ENCODE results near the gene THEMIS.

The THEMIS gene

GRCh38 chr6:127941228-127941627 lies 40.4 kb upstream of the THEMIS start:
- H3K4me2 ChIP-seq (ENCODE audit: low read length): no peak overlapping the region
- no peaks in the 10 kb centered on the region for H3K27me3 ChIP-seq (ENCODE audit: low read depth, low read length)
- no peak overlapping the region for H2AFZ ChIP-seq (ENCODE audit: low read depth, low read length)
- TF ChIP-seq EZH2phosphoT487 (IDR thresholded peaks at IDR 0.05; ENCODE audit: low read depth) (no peak), CTCF (IDR thresholded peaks at IDR 0.05; ENCODE audit: low read depth, low read length) (no peak)
- no peaks in the 10 kb centered on the region for H4K20me1 ChIP-seq (ENCODE audit: insufficient read depth, low read length)
- H3K27ac ChIP-seq (ENCODE audit: low read length): no peak overlapping the region
- H3K9me3 ChIP-seq (ENCODE audit: insufficient read depth, low read length): no peaks in the 10 kb centered on the region
- H3K36me3 ChIP-seq (replicated peaks; ENCODE audit: low read depth, low read length): no peaks in the 10 kb centered on the region
- H3K9ac ChIP-seq (ENCODE audit: low read length): no peak overlapping the region
- H3K79me2 ChIP-seq (ENCODE audit: low read length): no peaks in the 10 kb centered on the region
- no peaks in the 10 kb centered on the region; the same call in 1 of the 2 replicates for H3K4me1 ChIP-seq (ENCODE audit: low read length)
- H3K4me3 ChIP-seq (ENCODE audit: low read length): no peak overlapping the region

- Histone ChIP-seq H3K4me3 (ENCODE audit: low read length) (no peak overlapping the region), H3K4me1 (ENCODE audit: low read length) (no peaks in the 10 kb centered on the region; the same call in 1 of the 2 replicates), H3K27ac (ENCODE audit: low read length) (no peak overlapping the region), H3K9ac (ENCODE audit: low read length) (no peak overlapping the region), H3K27me3 (ENCODE audit: low read depth, low read length) (no peaks in the 10 kb centered on the region), H4K20me1 (ENCODE audit: insufficient read depth, low read length) (no peaks in the 10 kb centered on the region), H3K9me3 (ENCODE audit: insufficient read depth, low read length) (no peaks in the 10 kb centered on the region), H3K36me3 (replicated peaks; ENCODE audit: low read depth, low read length) (no peaks in the 10 kb centered on the region), H2AFZ (ENCODE audit: low read depth, low read length) (no peak overlapping the region), H3K4me2 (ENCODE audit: low read length) (no peak overlapping the region), H3K79me2 (ENCODE audit: low read length) (no peaks in the 10 kb centered on the region)
- TF ChIP-seq CTCF (IDR thresholded peaks at IDR 0.05; ENCODE audit: low read depth, low read length) (no peak), EZH2phosphoT487 (IDR thresholded peaks at IDR 0.05; ENCODE audit: low read depth) (no peak)
Measured at GRCh38 chr6:127939442-127940066, 38.7 kb upstream of the THEMIS start.

GRCh38 chr6:127938701-127939100 lies 37.8 kb upstream of the THEMIS start:
- TF ChIP-seq CTCF (IDR thresholded peaks at IDR 0.05; ENCODE audit: low read depth, low read length) (no peak), EZH2phosphoT487 (IDR thresholded peaks at IDR 0.05; ENCODE audit: low read depth) (no peak)
- H3K27ac ChIP-seq (ENCODE audit: low read length): no peak overlapping the region

GRCh38 chr6:127937747-127938146 lies 36.9 kb upstream of the THEMIS start:
- no peaks in the 10 kb centered on the region for H3K36me3 ChIP-seq (replicated peaks; ENCODE audit: low read depth, low read length)
- no peak for TF ChIP-seq CTCF (IDR thresholded peaks at IDR 0.05; ENCODE audit: low read depth, low read length)
- no peak for TF ChIP-seq EZH2phosphoT487 (IDR thresholded peaks at IDR 0.05; ENCODE audit: low read depth)
- no peaks in the 10 kb centered on the region; the same call in 1 of the 2 replicates for H3K4me1 ChIP-seq (ENCODE audit: low read length)
- no peaks in the 10 kb centered on the region for H3K79me2 ChIP-seq (ENCODE audit: low read length)
- no peak overlapping the region for H3K9ac ChIP-seq (ENCODE audit: low read length)
- no peak overlapping the region for H3K4me3 ChIP-seq (ENCODE audit: low read length)
- H3K27me3 ChIP-seq (ENCODE audit: low read depth, low read length): no peaks in the 10 kb centered on the region
- H2AFZ ChIP-seq (ENCODE audit: low read depth, low read length): no peak overlapping the region
- no peaks in the 10 kb centered on the region for H4K20me1 ChIP-seq (ENCODE audit: insufficient read depth, low read length)
- no peaks in the 10 kb centered on the region for H3K9me3 ChIP-seq (ENCODE audit: insufficient read depth, low read length)
- no peak overlapping the region for H3K27ac ChIP-seq (ENCODE audit: low read length)
- no peak overlapping the region for H3K4me2 ChIP-seq (ENCODE audit: low read length)

More at GRCh38 chr6:127938701-127939100, 37.8 kb upstream of the THEMIS start:
- no peak overlapping the region for H3K9ac ChIP-seq (ENCODE audit: low read length)
- H3K4me3 ChIP-seq (ENCODE audit: low read length): no peak overlapping the region
- H2AFZ ChIP-seq (ENCODE audit: low read depth, low read length): no peak overlapping the region
- no peak overlapping the region for H3K4me2 ChIP-seq (ENCODE audit: low read length)
- H3K36me3 ChIP-seq (replicated peaks; ENCODE audit: low read depth, low read length): no peaks in the 10 kb centered on the region
- no peaks in the 10 kb centered on the region for H4K20me1 ChIP-seq (ENCODE audit: insufficient read depth, low read length)
- H3K4me1 ChIP-seq (ENCODE audit: low read length): no peaks in the 10 kb centered on the region; the same call in 1 of the 2 replicates
- H3K79me2 ChIP-seq (ENCODE audit: low read length): no peaks in the 10 kb centered on the region
- no peaks in the 10 kb centered on the region for H3K9me3 ChIP-seq (ENCODE audit: insufficient read depth, low read length)
- no peaks in the 10 kb centered on the region for H3K27me3 ChIP-seq (ENCODE audit: low read depth, low read length)
